Keratinocyte (primary cell): Measurements from ENCODE around the gene VPS35L. TPM values are rescaled to one million over a fixed set of nuclear protein-coding genes. Genes with fewer than 3 reads are reported as not detected.

Source experiments
- DNase-seq: peaks from one replicate; pipeline ENCODE4 v3.0.0-alpha.2; 2011; ENCODE audit warnings: low read depth, missing footprints, low spot score
- FAIRE-seq: peaks from 2 replicates; lab custom pipeline; 2011; peaks lifted over from hg19 to GRCh38; lab: Jason Lieb, UNC
- H2AFZ ChIP-seq: 2 replicates; pipeline ENCODE4 v1.6.0; 2012; ENCODE audit warnings: low read length, control low read depth, inconsistent platforms; ENCODE audit not compliant: control insufficient read depth
- H3K27ac ChIP-seq: 2 replicates; pipeline ENCODE4 v1.5.1; 2011; ENCODE audit warnings: low read length; ENCODE audit not compliant: control insufficient read depth, insufficient read depth
- H3K27me3 ChIP-seq: 3 replicates; pipeline ENCODE4 v1.6.0; 2011; ENCODE audit warnings: low read length; ENCODE audit not compliant: control insufficient read depth, insufficient read depth; ENCODE audit errors: extremely low read depth
- H3K36me3 ChIP-seq, 2 experiments: 2 replicates in 1 of 2; 3 replicates in 1 of 2; pipeline ENCODE4 v1.5.1; 2011; ENCODE audit warnings: low read length in 2 of 2, mild to moderate bottlenecking in 1 of 2; ENCODE audit not compliant: control insufficient read depth in 2 of 2, insufficient read depth in 2 of 2; ENCODE audit errors: extremely low read depth in 1 of 2
- H3K4me1 ChIP-seq: 3 replicates; pipeline ENCODE4 v1.5.1; 2011; ENCODE audit warnings: low read length; ENCODE audit not compliant: control insufficient read depth, insufficient read depth; ENCODE audit errors: extremely low read depth
- H3K4me2 ChIP-seq: 3 replicates; pipeline ENCODE4 v1.6.0; 2011; ENCODE audit warnings: low read depth, low read length; ENCODE audit not compliant: control insufficient read depth, insufficient read depth; ENCODE audit errors: extremely low read depth
- H3K4me3 ChIP-seq, 3 experiments: fragments of 200-600 bp in 1 of 3; sonication (generic) in 1 of 3; 2 replicates in 2 of 3; 3 replicates in 1 of 3; pipeline ENCODE4 v1.5.1; 2011 to 2016; ENCODE audit warnings: low read length in 3 of 3, mild to moderate bottlenecking in 3 of 3, control low read depth in 2 of 3, inconsistent platforms in 1 of 3, low read depth in 1 of 3, mixed read lengths in 1 of 3, mixed run types in 1 of 3, moderate library complexity in 1 of 3; ENCODE audit not compliant: control insufficient read depth in 2 of 3, insufficient read depth in 2 of 3; ENCODE audit errors: extremely low read depth in 1 of 3
- H3K79me2 ChIP-seq: 2 replicates; pipeline ENCODE4 v1.6.0; 2012; ENCODE audit warnings: low read length; ENCODE audit not compliant: control insufficient read depth, insufficient read depth
- H3K9ac ChIP-seq: 3 replicates; pipeline ENCODE4 v1.6.0; 2011; ENCODE audit warnings: low read length; ENCODE audit not compliant: control insufficient read depth, insufficient read depth; ENCODE audit errors: extremely low read depth
- H3K9me1 ChIP-seq: 3 replicates; pipeline ENCODE4 v1.6.0; 2011; ENCODE audit warnings: low read length; ENCODE audit not compliant: control insufficient read depth, insufficient read depth; ENCODE audit errors: extremely low read depth
- H3K9me3 ChIP-seq: 2 replicates; pipeline ENCODE4 v1.5.1; 2012; ENCODE audit warnings: low read depth, low read length; ENCODE audit not compliant: control insufficient read depth
- H4K20me1 ChIP-seq: 3 replicates; pipeline ENCODE4 v1.6.0; 2011; ENCODE audit warnings: low read length; ENCODE audit not compliant: control insufficient read depth, insufficient read depth; ENCODE audit errors: extremely low read depth
- CTCF ChIP-seq, 3 experiments: IDR thresholded peaks in 1 of 3; conservative IDR thresholded peaks in 1 of 3; optimal IDR thresholded peaks in 1 of 3; 2 replicates in 2 of 3; 3 replicates in 1 of 3; pipeline versions ENCODE3 to v1.5.1; 2011; ENCODE audit warnings: low read length in 3 of 3, mild to moderate bottlenecking in 3 of 3, moderate library complexity in 2 of 3, control low read depth in 1 of 3, inconsistent platforms in 1 of 3; ENCODE audit not compliant: insufficient read depth in 2 of 3; ENCODE audit errors: extremely low read depth in 1 of 3
- EZH2 ChIP-seq: IDR thresholded peaks from one replicate; pipeline ENCODE4 v1.6.1; 2012; ENCODE audit warnings: inconsistent platforms, mild to moderate bottlenecking, low read length, moderate library complexity
- dilution Hi-C: fragments of 300-500 bp; cut with MboI; formaldehyde crosslinking; loops from one replicate; pipeline ENCODE4 v1.7.0; 2020; ENCODE audit warnings: low sequenced_read_pairs; ENCODE audit not compliant: extremely low pct_ligation_motif_present
- polyA plus RNA-seq, 5 experiments: library from polyadenylated mRNA; depleted of rRNA in 3 of 5; stranded (reverse) in 3 of 5; stranded (forward) in 1 of 5; unstranded in 1 of 5; fragments of >200 nt; gene quantifications; 1 replicate in 1 of 5; 2 replicates in 3 of 5; 3 replicates in 1 of 5; pipeline versions ENCODE4 v1.2.1 to v1.2.3, GENCODE V29; 2011 to 2012; ENCODE audit warnings: missing spikeins in 2 of 5, low read depth in 1 of 5, low replicate concordance in 1 of 5

The VPS35L gene
- polyA plus RNA-seq, 1 donor (not counting 4 experiments of a cell fraction or from before 2014, with no cell fraction given): 22.1 TPM

- Histone ChIP-seq H3K9me3 (no peaks in the 10 kb centered on the region), H3K9ac (no peak overlapping the region), H2AFZ (no peak overlapping the region), H3K9me1 (no peaks in the 10 kb centered on the region), H3K36me3 (peaks cover 1 to 15% of the 10 kb centered on the region in 2 experiments), H3K79me2 (no peaks in the 10 kb centered on the region), H3K27ac (no peak overlapping the region), H3K4me1 (peaks cover 16% of the 10 kb centered on the region), H3K27me3 (no peaks in the 10 kb centered on the region), H3K4me2 (no peak overlapping the region), H3K4me3 (no peak overlapping the region), H4K20me1 (peaks cover 12% of the 10 kb centered on the region)
- TF ChIP-seq CTCF (optimal IDR thresholded peaks at IDR 0.05 in 1 of 3, IDR thresholded peaks at IDR 0.05 in 1 of 3, conservative IDR thresholded peaks at IDR 0.05 in 1 of 3; ENCODE audit: extremely low read depth in 1 of 3, insufficient read depth in 2 of 3, low read length in 3 of 3) (no peak), EZH2 (no peak)
- no peak for DNase-seq
- dilution Hi-C loops: no loop called here
- FAIRE-seq: no peak
Measured at GRCh38 chr16:19698480-19699465, 143.3 kb downstream of the VPS35L start.

DNA sequence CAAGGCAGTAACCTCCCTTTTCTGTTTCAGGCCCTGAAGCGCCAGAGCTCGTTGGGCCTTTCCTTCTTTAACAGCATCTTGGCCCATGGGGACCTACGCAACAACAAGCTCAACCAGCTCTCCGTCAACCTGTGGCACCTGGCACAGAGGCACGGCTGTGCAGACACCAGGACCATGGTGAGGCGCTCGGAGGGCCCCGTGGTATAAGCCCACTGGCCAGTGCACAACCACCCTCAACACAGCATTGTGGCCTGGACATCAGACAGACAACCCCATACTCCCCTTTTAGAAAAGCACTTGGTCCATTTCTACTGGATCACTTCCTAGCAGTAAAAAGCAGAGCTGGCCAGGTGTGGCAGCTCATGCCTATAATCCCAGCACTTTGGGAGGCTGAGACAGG is 144.0 kb downstream of the VPS35L start:
- Histone ChIP-seq H2AFZ (no peak overlapping the region), H3K9ac (no peak overlapping the region), H3K79me2 (no peaks in the 10 kb centered on the region), H3K36me3 (peaks cover 3 to 15% of the 10 kb centered on the region in 2 experiments), H3K9me3 (no peaks in the 10 kb centered on the region), H3K9me1 (no peaks in the 10 kb centered on the region), H3K27me3 (no peaks in the 10 kb centered on the region), H3K4me3 (no peak overlapping the region), H3K4me1 (peaks cover 17% of the 10 kb centered on the region), H3K4me2 (no peak overlapping the region), H3K27ac (no peak overlapping the region), H4K20me1 (peaks cover 12% of the 10 kb centered on the region)
- FAIRE-seq (no peak), DNase-seq (no peak)
- TF ChIP-seq CTCF (optimal IDR thresholded peaks at IDR 0.05 in 1 of 3, IDR thresholded peaks at IDR 0.05 in 1 of 3, conservative IDR thresholded peaks at IDR 0.05 in 1 of 3; ENCODE audit: extremely low read depth in 1 of 3, insufficient read depth in 2 of 3, low read length in 3 of 3) (no peak), EZH2 (no peak)
- dilution Hi-C loops: no loop called here
